Thyroid gland (tissue), 4 donors: ENCODE data around the gene SPATA31C1. TPM values are rescaled to one million over a fixed set of nuclear protein-coding genes. Genes with fewer than 3 reads are reported as not detected.

Experiments used
- DNase-seq, 2 donors: peaks; one replicate each; pipeline ENCODE4 v3.0.0-alpha.2; 2019
- H3K27ac ChIP-seq, 3 donors: fragments of 200-600 bp; sonication (generic); 1 replicate in 2 of 3; 2 replicates in 1 of 3; pipeline ENCODE4 v1.5.1; 2016 to 2019; ENCODE audit warnings: mild to moderate bottlenecking in 1 of 3, moderate library complexity in 1 of 3
- H3K27me3 ChIP-seq: fragments of 200-600 bp; sonication (generic); one replicate; pipeline ENCODE4 v1.5.1; 2019
- H3K36me3 ChIP-seq, 2 donors: fragments of 200-600 bp; sonication (generic); one replicate each; pipeline ENCODE4 v1.5.1; 2016 to 2019
- H3K4me1 ChIP-seq, 2 donors: fragments of 200-600 bp; sonication (generic); one replicate each; pipeline ENCODE4 v1.5.1; 2017 to 2019
- H3K4me3 ChIP-seq, 3 donors: fragments of 200-600 bp; sonication (generic); replicated peaks in 1 of 3; 1 replicate in 2 of 3; 2 replicates in 1 of 3; pipeline ENCODE4 v1.5.1; 2016; ENCODE audit warnings: mild to moderate bottlenecking in 1 of 3
- H3K9me3 ChIP-seq: fragments of 200-600 bp; sonication (generic); one replicate; pipeline ENCODE4 v1.5.1; 2017
- CTCF ChIP-seq, 6 experiments: fragments of 200-600 bp in 3 of 6; fragments of 450-650 bp in 3 of 6; sonication (generic) in 3 of 6; IDR thresholded peaks; one replicate each; pipeline ENCODE4 v1.5.1; 2016 to 2019; ENCODE audit warnings: antibody characterized with exemption in 6 of 6, mild to moderate bottlenecking in 2 of 6, inconsistent platforms in 1 of 6, moderate library complexity in 1 of 6
- POLR2A ChIP-seq, 2 donors: fragments of 450-650 bp; IDR thresholded peaks; one replicate each; pipeline ENCODE4 v1.6.1; 2017; ENCODE audit warnings: antibody characterized with exemption in 2 of 2, mild to moderate bottlenecking in 2 of 2, moderate library complexity in 1 of 2
- whole genome bisulfite sequencing, 2 donors: methylation state at CpG; one replicate each; pipeline ENCODE4 v1.1.5; 2017; 5-methylcytosine and 5-hydroxymethylcytosine counted together
- intact Hi-C: fragments of 100-400 bp; cut with DNase I; formaldehyde crosslinking; loops from one replicate; pipeline ENCODE4 v1.15.1; 2023
- total RNA-seq, 4 donors: library from RNA; depleted of rRNA; stranded (reverse); fragments of >200 nt; gene quantifications; one replicate each; pipeline ENCODE4 v1.2.3, GENCODE V29; 2016

SPATA31C1 gene
- total RNA-seq, 4 donors from 2014 or later = not detected

- no peak for TF ChIP-seq POLR2A (IDR thresholded peaks at IDR 0.05)
- TF ChIP-seq CTCF (IDR thresholded peaks at IDR 0.05) = no peak
- intact Hi-C loops = no loop called here
- Histone ChIP-seq H3K27ac (no peak overlapping the region), H3K36me3 (no peaks in the 10 kb centered on the region), H3K4me3 (no peak overlapping the region), H3K9me3 (no peaks in the 10 kb centered on the region), H3K27me3 (no peaks in the 10 kb centered on the region), H3K4me1 (no peaks in the 10 kb centered on the region)
- WGBS, 2 donors = 90 to 91% methylated on average over 10 to 12 of the region's 12 CpGs
- no peak for DNase-seq
Measured at GRCh38 chr9:87889065-87889881, 28.5 kb upstream of the SPATA31C1 start.

GRCh38 chr9:87889882-87890252 lies 27.9 kb upstream of the SPATA31C1 start:
- DNase-seq = no peak

GRCh38 chr9:87890837-87891236 lies 26.9 kb upstream of the SPATA31C1 start:
- intact Hi-C loops = no loop called here
- 85 to 89% methylated on average over 9 to 10 of the region's 10 CpGs for WGBS, 2 donors
- no peaks in the 10 kb centered on the region for H3K27me3 ChIP-seq
- H3K27ac ChIP-seq = no peak overlapping the region
- no peaks in the 10 kb centered on the region for H3K9me3 ChIP-seq
- DNase-seq = no peak
- no peaks in the 10 kb centered on the region for H3K4me1 ChIP-seq
- TF ChIP-seq POLR2A (IDR thresholded peaks at IDR 0.05) = no peak
- TF ChIP-seq CTCF (IDR thresholded peaks at IDR 0.05) = no peak
- H3K4me3 ChIP-seq = no peak overlapping the region
- H3K36me3 ChIP-seq = no peaks in the 10 kb centered on the region

More at GRCh38 chr9:87889882-87890252, 27.9 kb upstream of the SPATA31C1 start:
- Histone ChIP-seq H3K27me3 (no peaks in the 10 kb centered on the region), H3K9me3 (no peaks in the 10 kb centered on the region), H3K36me3 (no peaks in the 10 kb centered on the region), H3K27ac (no peak overlapping the region), H3K4me1 (no peaks in the 10 kb centered on the region), H3K4me3 (no peak overlapping the region)
- TF ChIP-seq POLR2A (IDR thresholded peaks at IDR 0.05) (no peak), CTCF (IDR thresholded peaks at IDR 0.05) (no peak)
- WGBS, 2 donors = 95% methylated on average over 4 of the region's 4 CpGs; no CpG with 5 or more reads in 1 of the 2 donors
- intact Hi-C loops = no loop called here

- H3K4me1 ChIP-seq = no peaks in the 10 kb centered on the region
- H3K4me3 ChIP-seq = no peak overlapping the region
- no peak overlapping the region for H3K27ac ChIP-seq
- H3K9me3 ChIP-seq = no peaks in the 10 kb centered on the region
- WGBS, 2 donors = 95 to 96% methylated on average over 6 of the region's 6 CpGs
- no peak for DNase-seq
- intact Hi-C loops = no loop called here
- no peaks in the 10 kb centered on the region for H3K27me3 ChIP-seq
- TF ChIP-seq CTCF (IDR thresholded peaks at IDR 0.05) = no peak
- no peak for TF ChIP-seq POLR2A (IDR thresholded peaks at IDR 0.05)
- H3K36me3 ChIP-seq = no peaks in the 10 kb centered on the region
Measured at GRCh38 chr9:87891754-87892153, 26.0 kb upstream of the SPATA31C1 start.

GRCh38 chr9:87892956-87893355 lies 24.8 kb upstream of the SPATA31C1 start:
- H3K4me3 ChIP-seq = no peak overlapping the region
- no peaks in the 10 kb centered on the region for H3K9me3 ChIP-seq
- no peaks in the 10 kb centered on the region for H3K36me3 ChIP-seq
- no peak overlapping the region for H3K27ac ChIP-seq
- DNase-seq = no peak
- WGBS, 2 donors = 79 to 87% methylated on average over 4 of the region's 4 CpGs
- H3K4me1 ChIP-seq = no peaks in the 10 kb centered on the region
- intact Hi-C loops = no loop called here
- TF ChIP-seq CTCF (IDR thresholded peaks at IDR 0.05) (no peak), POLR2A (IDR thresholded peaks at IDR 0.05) (no peak)
- no peaks in the 10 kb centered on the region for H3K27me3 ChIP-seq
